ENCODE data around the gene EEF1A2.

The EEF1A2 gene

DNA sequence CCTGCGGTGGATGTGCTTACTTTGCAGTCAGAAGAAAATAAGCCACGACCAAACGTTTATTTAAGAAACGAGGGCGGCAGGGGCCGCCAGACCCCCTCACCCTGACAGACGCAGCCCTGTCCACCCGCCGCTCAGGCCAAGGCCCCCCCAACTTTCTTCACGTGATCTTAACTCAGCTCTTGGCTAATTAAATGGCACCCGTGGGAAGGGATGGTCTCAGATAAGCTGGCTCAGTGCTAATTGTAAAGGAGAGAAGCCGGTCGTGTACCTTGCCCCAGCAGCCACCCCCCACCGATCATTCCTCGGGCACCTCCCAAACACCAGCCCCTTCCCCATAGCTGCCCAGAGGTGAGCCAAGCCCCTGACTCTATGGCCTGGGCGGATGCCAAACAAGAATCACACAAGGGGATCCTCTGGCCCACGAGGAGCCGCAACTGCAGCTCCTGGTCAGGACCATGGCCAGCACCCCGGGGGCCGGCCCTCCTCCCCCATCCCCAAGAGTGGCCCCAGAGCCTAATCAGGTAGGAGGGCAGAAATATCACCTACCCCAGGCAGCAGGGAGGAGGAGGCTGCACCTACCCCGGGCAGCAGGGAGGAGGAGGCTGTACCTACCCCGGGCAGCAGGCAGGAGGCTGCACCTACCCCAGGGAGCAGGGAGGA is 37.6 kb downstream of the EEF1A2 start:
- H3K4me1 ChIP-seq (ENCODE audit: low read length): no peaks in the 10 kb centered on the region
- no peak overlapping the region for H3K27ac ChIP-seq (ENCODE audit: low read length)
- no peaks in the 10 kb centered on the region for H3K9me3 ChIP-seq (ENCODE audit: insufficient read depth, low read length)
- no peak overlapping the region for H2AFZ ChIP-seq (ENCODE audit: low read depth, low read length)
- H3K9ac ChIP-seq (ENCODE audit: low read length): no peak overlapping the region
- TF ChIP-seq, protein P1, sequence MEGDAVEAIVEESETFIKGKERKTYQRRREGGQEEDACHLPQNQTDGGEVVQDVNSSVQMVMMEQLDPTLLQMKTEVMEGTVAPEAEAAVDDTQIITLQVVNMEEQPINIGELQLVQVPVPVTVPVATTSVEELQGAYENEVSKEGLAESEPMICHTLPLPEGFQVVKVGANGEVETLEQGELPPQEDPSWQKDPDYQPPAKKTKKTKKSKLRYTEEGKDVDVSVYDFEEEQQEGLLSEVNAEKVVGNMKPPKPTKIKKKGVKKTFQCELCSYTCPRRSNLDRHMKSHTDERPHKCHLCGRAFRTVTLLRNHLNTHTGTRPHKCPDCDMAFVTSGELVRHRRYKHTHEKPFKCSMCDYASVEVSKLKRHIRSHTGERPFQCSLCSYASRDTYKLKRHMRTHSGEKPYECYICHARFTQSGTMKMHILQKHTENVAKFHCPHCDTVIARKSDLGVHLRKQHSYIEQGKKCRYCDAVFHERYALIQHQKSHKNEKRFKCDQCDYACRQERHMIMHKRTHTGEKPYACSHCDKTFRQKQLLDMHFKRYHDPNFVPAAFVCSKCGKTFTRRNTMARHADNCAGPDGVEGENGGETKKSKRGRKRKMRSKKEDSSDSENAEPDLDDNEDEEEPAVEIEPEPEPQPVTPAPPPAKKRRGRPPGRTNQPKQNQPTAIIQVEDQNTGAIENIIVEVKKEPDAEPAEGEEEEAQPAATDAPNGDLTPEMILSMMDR (IDR thresholded peaks at IDR 0.05; ENCODE audit: low read depth, low read length): no peak
- H3K79me2 ChIP-seq (ENCODE audit: low read length): no peaks in the 10 kb centered on the region
- H3K4me3 ChIP-seq (ENCODE audit: low read length): no peak overlapping the region
- no peak overlapping the region for H3K4me2 ChIP-seq (ENCODE audit: low read length)
- no peaks in the 10 kb centered on the region for H3K36me3 ChIP-seq (replicated peaks; ENCODE audit: low read depth, low read length)
- no peaks in the 10 kb centered on the region for H4K20me1 ChIP-seq (ENCODE audit: insufficient read depth, low read length)
- peaks cover 8% of the 10 kb centered on the region for H3K27me3 ChIP-seq (ENCODE audit: low read depth, low read length)

DNA sequence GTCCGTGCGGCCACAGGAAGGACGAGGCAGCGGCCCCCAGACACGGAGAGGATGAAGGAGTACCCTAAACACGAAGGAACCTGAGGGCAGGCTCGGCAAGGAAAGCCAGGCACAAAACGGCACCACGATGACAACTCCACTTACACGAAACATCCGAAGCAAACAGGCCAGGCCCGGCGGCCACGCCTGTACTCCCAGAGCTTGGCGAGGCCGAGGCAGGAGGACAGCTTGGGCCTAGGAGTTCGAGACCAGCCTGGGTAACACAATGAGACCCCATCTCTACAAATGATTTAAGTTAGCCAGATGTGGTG is 39.9 kb downstream of the EEF1A2 start:
- Histone ChIP-seq H3K4me2 (ENCODE audit: low read length) (no peak overlapping the region), H3K27me3 (ENCODE audit: low read depth, low read length) (peaks cover 7% of the 10 kb centered on the region), H2AFZ (ENCODE audit: low read depth, low read length) (no peak overlapping the region), H3K27ac (ENCODE audit: low read length) (no peak overlapping the region), H3K9ac (ENCODE audit: low read length) (no peak overlapping the region), H3K4me1 (ENCODE audit: low read length) (no peaks in the 10 kb centered on the region), H3K9me3 (ENCODE audit: insufficient read depth, low read length) (no peaks in the 10 kb centered on the region), H3K36me3 (replicated peaks; ENCODE audit: low read depth, low read length) (no peaks in the 10 kb centered on the region), H4K20me1 (ENCODE audit: insufficient read depth, low read length) (no peaks in the 10 kb centered on the region), H3K79me2 (ENCODE audit: low read length) (no peaks in the 10 kb centered on the region), H3K4me3 (ENCODE audit: low read length) (no peak overlapping the region)
- no peak for TF ChIP-seq EZH2phosphoT487 (IDR thresholded peaks at IDR 0.05; ENCODE audit: low read depth)
- TF ChIP-seq, protein P1 (IDR thresholded peaks at IDR 0.05; ENCODE audit: low read depth, low read length): no peak

DNA sequence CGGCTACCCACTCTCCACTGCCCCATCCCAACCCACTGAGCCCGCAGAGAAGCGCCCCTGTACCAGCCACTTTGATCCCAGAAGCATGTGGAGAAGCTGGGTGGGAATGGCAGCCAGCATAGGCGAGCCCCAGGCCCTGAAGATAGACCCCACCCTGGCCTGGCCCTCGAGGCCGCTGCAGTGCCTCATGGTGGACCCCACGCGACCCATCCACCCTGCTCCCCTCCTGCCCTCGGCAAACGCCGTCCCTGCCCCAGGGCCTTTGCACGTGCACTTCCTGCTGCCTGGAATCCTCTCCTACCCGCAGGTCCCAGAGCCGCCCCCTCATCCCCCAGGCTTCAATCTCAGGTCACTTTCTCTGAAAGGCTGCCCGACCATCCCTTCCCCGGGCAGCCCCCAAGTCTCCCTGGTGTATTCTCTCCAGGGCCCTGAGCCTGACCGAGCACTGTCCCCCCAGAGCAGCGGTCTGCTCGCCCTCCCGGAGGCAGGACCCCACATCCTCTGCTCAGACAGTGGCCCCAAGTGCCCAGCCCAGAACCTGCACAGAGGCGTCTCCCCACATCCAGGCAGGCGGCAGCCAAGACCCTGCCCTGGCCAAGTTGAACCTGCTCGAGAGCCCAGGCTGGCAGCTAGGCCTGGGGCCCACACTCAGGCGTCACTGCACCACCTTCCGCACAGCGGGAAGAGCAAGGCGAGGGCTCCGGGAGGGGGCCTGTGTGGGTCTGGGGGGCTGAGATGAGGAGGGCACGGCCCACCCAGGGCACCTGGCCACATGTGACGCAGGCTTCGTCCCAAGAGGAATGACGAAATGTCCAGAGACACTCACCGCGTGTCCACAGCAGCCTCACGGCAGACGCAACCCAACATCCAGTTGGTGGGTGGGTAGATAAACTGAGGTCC is 40.5 kb downstream of the EEF1A2 start:
- Histone ChIP-seq H3K79me2 (ENCODE audit: low read length) (no peaks in the 10 kb centered on the region), H3K9me3 (ENCODE audit: insufficient read depth, low read length) (no peaks in the 10 kb centered on the region), H3K9ac (ENCODE audit: low read length) (no peak overlapping the region), H3K36me3 (replicated peaks; ENCODE audit: low read depth, low read length) (no peaks in the 10 kb centered on the region), H4K20me1 (ENCODE audit: insufficient read depth, low read length) (no peaks in the 10 kb centered on the region), H3K4me3 (ENCODE audit: low read length) (no peak overlapping the region), H3K27me3 (ENCODE audit: low read depth, low read length) (peaks cover 1% of the 10 kb centered on the region; the same call in 1 of the 2 replicates), H3K4me1 (ENCODE audit: low read length) (no peaks in the 10 kb centered on the region), H2AFZ (ENCODE audit: low read depth, low read length) (no peak overlapping the region), H3K27ac (ENCODE audit: low read length) (no peak overlapping the region), H3K4me2 (ENCODE audit: low read length) (no peak overlapping the region)
- no peak for TF ChIP-seq EZH2phosphoT487 (IDR thresholded peaks at IDR 0.05; ENCODE audit: low read depth)
- TF ChIP-seq, protein P1 (IDR thresholded peaks at IDR 0.05; ENCODE audit: low read depth, low read length): no peak

DNA sequence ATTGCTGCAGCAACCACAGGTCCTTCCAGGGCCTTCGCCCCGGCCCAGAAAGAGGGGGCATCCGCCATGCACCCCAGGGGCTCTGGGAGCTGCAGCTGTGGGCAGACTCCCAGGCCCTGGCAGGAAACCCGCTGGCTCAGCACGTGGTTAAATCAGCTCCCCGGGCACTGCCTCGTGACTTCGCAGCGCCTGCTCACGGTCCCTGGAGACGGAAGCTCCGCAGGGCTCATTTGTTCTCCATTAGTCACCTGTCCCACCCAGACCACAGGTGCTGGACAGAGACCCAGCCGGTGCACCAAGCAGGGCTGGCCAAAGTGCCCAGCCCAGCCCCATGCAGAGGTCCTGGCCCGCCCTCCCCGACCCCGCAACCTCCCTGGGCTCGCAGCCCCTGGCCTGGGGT is 41.1 kb downstream of the EEF1A2 start:
- Histone ChIP-seq H3K27me3 (ENCODE audit: low read depth, low read length) (no peaks in the 10 kb centered on the region), H3K4me2 (ENCODE audit: low read length) (no peak overlapping the region), H3K4me1 (ENCODE audit: low read length) (no peaks in the 10 kb centered on the region), H3K4me3 (ENCODE audit: low read length) (no peak overlapping the region), H3K36me3 (replicated peaks; ENCODE audit: low read depth, low read length) (no peaks in the 10 kb centered on the region), H4K20me1 (ENCODE audit: insufficient read depth, low read length) (no peaks in the 10 kb centered on the region), H3K9ac (ENCODE audit: low read length) (no peak overlapping the region), H3K79me2 (ENCODE audit: low read length) (no peaks in the 10 kb centered on the region), H3K9me3 (ENCODE audit: insufficient read depth, low read length) (no peaks in the 10 kb centered on the region), H2AFZ (ENCODE audit: low read depth, low read length) (no peak overlapping the region), H3K27ac (ENCODE audit: low read length) (no peak overlapping the region)
- no peak for TF ChIP-seq EZH2phosphoT487 (IDR thresholded peaks at IDR 0.05; ENCODE audit: low read depth)
- TF ChIP-seq, protein P1 (IDR thresholded peaks at IDR 0.05; ENCODE audit: low read depth, low read length): no peak
